ENCODE measurements around the gene CACNA2D3.

CACNA2D3 gene

GRCh38 chr3:54733106-54734006 is 611.0 kb downstream of the CACNA2D3 start:
- intact Hi-C loops (cut with DNase I; ENCODE audit: low total_unique reads): no loop called here
- Histone ChIP-seq H3K9me3 (no peaks in the 10 kb centered on the region), H3K4me1 (no peaks in the 10 kb centered on the region), H3K27ac (no peak overlapping the region), H3K36me3 (no peaks in the 10 kb centered on the region), H3K27me3 (no peaks in the 10 kb centered on the region), H3K4me3 (no peak overlapping the region)
- DNase-seq: no peak
- no peak for TF ChIP-seq CTCF (IDR thresholded peaks at IDR 0.05)

- Histone ChIP-seq H3K4me1 (no peaks in the 10 kb centered on the region), H3K9me3 (no peaks in the 10 kb centered on the region), H3K36me3 (no peaks in the 10 kb centered on the region), H3K27me3 (no peaks in the 10 kb centered on the region), H3K27ac (no peak overlapping the region), H3K4me3 (no peak overlapping the region)
- no peak for TF ChIP-seq CTCF (IDR thresholded peaks at IDR 0.05)
- intact Hi-C loops (cut with DNase I; ENCODE audit: low total_unique reads): no loop called here
- no peak for DNase-seq
Observed at GRCh38 chr3:54736459-54736858, 614.1 kb downstream of the CACNA2D3 start.

GRCh38 chr3:54743755-54744154 is 621.4 kb downstream of the CACNA2D3 start:
- intact Hi-C loops (cut with DNase I; ENCODE audit: low total_unique reads): no loop called here
- Histone ChIP-seq H3K4me3 (no peak overlapping the region), H3K4me1 (no peaks in the 10 kb centered on the region), H3K27me3 (no peaks in the 10 kb centered on the region), H3K9me3 (no peaks in the 10 kb centered on the region), H3K36me3 (no peaks in the 10 kb centered on the region), H3K27ac (no peak overlapping the region)
- DNase-seq: no peak
- no peak for TF ChIP-seq CTCF (IDR thresholded peaks at IDR 0.05)

- Histone ChIP-seq H3K36me3 (no peaks in the 10 kb centered on the region), H3K27me3 (no peaks in the 10 kb centered on the region), H3K27ac (no peak overlapping the region), H3K4me3 (no peak overlapping the region), H3K4me1 (no peaks in the 10 kb centered on the region), H3K9me3 (no peaks in the 10 kb centered on the region)
- intact Hi-C loops (cut with DNase I; ENCODE audit: low total_unique reads): no loop called here
- TF ChIP-seq CTCF (IDR thresholded peaks at IDR 0.05): no peak
- no peak for DNase-seq
Observed at GRCh38 chr3:54744291-54744690, 621.9 kb downstream of the CACNA2D3 start.

- H3K4me3 ChIP-seq: no peak overlapping the region
- no peaks in the 10 kb centered on the region for H3K9me3 ChIP-seq
- H3K27me3 ChIP-seq: no peaks in the 10 kb centered on the region
- intact Hi-C loops (cut with DNase I; ENCODE audit: low total_unique reads): no loop called here
- H3K27ac ChIP-seq: no peak overlapping the region
- H3K4me1 ChIP-seq: no peaks in the 10 kb centered on the region
- no peak for TF ChIP-seq CTCF (IDR thresholded peaks at IDR 0.05)
- no peaks in the 10 kb centered on the region for H3K36me3 ChIP-seq
- DNase-seq: no peak
Observed at GRCh38 chr3:54745843-54746242, 623.5 kb downstream of the CACNA2D3 start.
